Measurements from ENCODE around the gene PID1. TPM values are rescaled to one million over a fixed set of nuclear protein-coding genes. Genes with fewer than 3 reads are reported as not detected.

The PID1 gene
- total RNA-seq, 4 donors from 2014 or later: 1.0 to 33.0 (median 8.4) TPM

GRCh38 chr2:229127471-229127870, 143.6 kb downstream of the PID1 start:
- H3K27ac ChIP-seq: no peak overlapping the region
- no peak for DNase-seq
- TF ChIP-seq, protein P1, sequence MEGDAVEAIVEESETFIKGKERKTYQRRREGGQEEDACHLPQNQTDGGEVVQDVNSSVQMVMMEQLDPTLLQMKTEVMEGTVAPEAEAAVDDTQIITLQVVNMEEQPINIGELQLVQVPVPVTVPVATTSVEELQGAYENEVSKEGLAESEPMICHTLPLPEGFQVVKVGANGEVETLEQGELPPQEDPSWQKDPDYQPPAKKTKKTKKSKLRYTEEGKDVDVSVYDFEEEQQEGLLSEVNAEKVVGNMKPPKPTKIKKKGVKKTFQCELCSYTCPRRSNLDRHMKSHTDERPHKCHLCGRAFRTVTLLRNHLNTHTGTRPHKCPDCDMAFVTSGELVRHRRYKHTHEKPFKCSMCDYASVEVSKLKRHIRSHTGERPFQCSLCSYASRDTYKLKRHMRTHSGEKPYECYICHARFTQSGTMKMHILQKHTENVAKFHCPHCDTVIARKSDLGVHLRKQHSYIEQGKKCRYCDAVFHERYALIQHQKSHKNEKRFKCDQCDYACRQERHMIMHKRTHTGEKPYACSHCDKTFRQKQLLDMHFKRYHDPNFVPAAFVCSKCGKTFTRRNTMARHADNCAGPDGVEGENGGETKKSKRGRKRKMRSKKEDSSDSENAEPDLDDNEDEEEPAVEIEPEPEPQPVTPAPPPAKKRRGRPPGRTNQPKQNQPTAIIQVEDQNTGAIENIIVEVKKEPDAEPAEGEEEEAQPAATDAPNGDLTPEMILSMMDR (IDR thresholded peaks at IDR 0.05): no peak
- TF ChIP-seq POLR2A (IDR thresholded peaks at IDR 0.05): no peak
- H3K4me1 ChIP-seq: no peaks in the 10 kb centered on the region
- H3K9me3 ChIP-seq: no peaks in the 10 kb centered on the region
- H3K4me3 ChIP-seq: no peak overlapping the region
- 55 to 61% methylated on average over 4 of the region's 4 CpGs for WGBS, 2 donors
- no peaks in the 10 kb centered on the region for H3K36me3 ChIP-seq
- H3K27me3 ChIP-seq: no peaks in the 10 kb centered on the region
- intact Hi-C loops (cut with DNase I): no loop called here

- H3K9me3 ChIP-seq: no peaks in the 10 kb centered on the region
- H3K36me3 ChIP-seq: no peaks in the 10 kb centered on the region
- intact Hi-C loops (cut with DNase I): no loop called here
- H3K27me3 ChIP-seq: no peaks in the 10 kb centered on the region
- DNase-seq: no peak
- no peak overlapping the region for H3K27ac ChIP-seq
- 65 to 74% methylated on average over 2 of the region's 2 CpGs for WGBS, 2 donors
- TF ChIP-seq, protein P1 (IDR thresholded peaks at IDR 0.05): no peak
- TF ChIP-seq POLR2A (IDR thresholded peaks at IDR 0.05): no peak
- no peaks in the 10 kb centered on the region for H3K4me1 ChIP-seq
- H3K4me3 ChIP-seq: no peak overlapping the region
Measured at GRCh38 chr2:229126066-229126465, 145.0 kb downstream of the PID1 start.

- no peak for DNase-seq
Measured at GRCh38 chr2:229124136-229124535, 147.0 kb downstream of the PID1 start.

GRCh38 chr2:229118927-229119326, 152.2 kb downstream of the PID1 start:
- intact Hi-C loops (cut with DNase I): no loop called here
- no peak for DNase-seq

More at GRCh38 chr2:229124136-229124535, 147.0 kb downstream of the PID1 start:
- intact Hi-C loops (cut with DNase I): no loop called here
- TF ChIP-seq, protein P1 (IDR thresholded peaks at IDR 0.05): no peak
- TF ChIP-seq POLR2A (IDR thresholded peaks at IDR 0.05): no peak
- Histone ChIP-seq H3K36me3 (no peaks in the 10 kb centered on the region), H3K27ac (no peak overlapping the region), H3K4me3 (no peak overlapping the region), H3K4me1 (no peaks in the 10 kb centered on the region), H3K9me3 (no peaks in the 10 kb centered on the region), H3K27me3 (no peaks in the 10 kb centered on the region)

GRCh38 chr2:229118336-229118735, 152.8 kb downstream of the PID1 start:
- TF ChIP-seq, protein P1 (IDR thresholded peaks at IDR 0.05): no peak
- TF ChIP-seq POLR2A (IDR thresholded peaks at IDR 0.05): no peak
- DNase-seq: no peak
- Histone ChIP-seq H3K4me1 (no peaks in the 10 kb centered on the region), H3K4me3 (no peak overlapping the region), H3K27me3 (no peaks in the 10 kb centered on the region), H3K36me3 (no peaks in the 10 kb centered on the region), H3K9me3 (no peaks in the 10 kb centered on the region), H3K27ac (no peak overlapping the region)
- intact Hi-C loops (cut with DNase I): no loop called here
- WGBS, 2 donors: 53 to 70% methylated on average over 4 of the region's 4 CpGs

More at GRCh38 chr2:229118927-229119326, 152.2 kb downstream of the PID1 start:
- Histone ChIP-seq H3K36me3 (no peaks in the 10 kb centered on the region), H3K9me3 (no peaks in the 10 kb centered on the region), H3K4me1 (no peaks in the 10 kb centered on the region), H3K4me3 (no peak overlapping the region), H3K27me3 (no peaks in the 10 kb centered on the region), H3K27ac (no peak overlapping the region)
- no peak for TF ChIP-seq POLR2A (IDR thresholded peaks at IDR 0.05)
- TF ChIP-seq, protein P1 (IDR thresholded peaks at IDR 0.05): no peak

All from esophagus squamous epithelium (tissue), 5 donors.